ENCODE results near the gene ELK4. TPM values are rescaled to one million over a fixed set of nuclear protein-coding genes. Genes with fewer than 3 reads are reported as not detected.

Gene ELK4
- total and polyA plus RNA-seq, 2 of the 13 experiments (the other 11 are each of a cell fraction or from before 2014, with no cell fraction given), result 8.3 to 13.1 TPM

DNA sequence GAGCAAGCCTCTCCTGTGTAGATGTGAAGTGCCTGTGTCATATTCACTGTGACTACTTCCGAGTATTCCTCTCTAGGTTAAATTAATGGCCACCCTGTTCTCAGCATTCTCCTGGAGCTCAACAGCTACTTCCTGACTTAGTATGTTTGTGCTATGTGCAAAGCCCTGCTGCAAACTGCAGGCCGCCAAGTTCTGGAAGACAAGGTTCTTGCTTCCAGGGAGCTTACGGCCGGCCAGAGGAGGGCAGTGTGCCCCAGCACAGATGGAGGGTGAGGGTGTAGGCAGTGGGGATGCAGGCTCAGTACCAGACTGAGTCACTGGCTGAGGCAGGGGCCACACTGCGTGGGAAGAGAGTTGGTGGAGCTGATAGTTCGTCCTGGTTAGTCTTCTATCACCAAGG is 43.2 kb downstream of the ELK4 start (continued):
- TF ChIP-seq ZBTB33 (CRISPR knock-in tag; IDR thresholded peaks at IDR 0.05) (peak; percentile 29; the same call in 1 of the 2 replicates), ZUFSP (CRISPR knock-in tag; IDR thresholded peaks at IDR 0.05; ENCODE audit: borderline replicate concordance) (no peak), ZNF350 (CRISPR knock-in tag; IDR thresholded peaks at IDR 0.05; ENCODE audit: borderline replicate concordance, low read depth) (no peak), NR2F1 (CRISPR knock-in tag; IDR thresholded peaks at IDR 0.05) (no peak), HBP1 (CRISPR knock-in tag; IDR thresholded peaks at IDR 0.05; ENCODE audit: low read depth) (no peak), CAMTA2 (CRISPR knock-in tag; IDR thresholded peaks at IDR 0.05; ENCODE audit: borderline replicate concordance) (no peak), ZNF331 (CRISPR knock-in tag; IDR thresholded peaks at IDR 0.05) (peak; percentile 35; the same call in 1 of the 2 replicates), GABPB1 (CRISPR knock-in tag; IDR thresholded peaks at IDR 0.05) (no peak), TCF7 (IDR thresholded peaks at IDR 0.05; ENCODE audit: low read depth) (no peak), ZFP62 (CRISPR knock-in tag; IDR thresholded peaks at IDR 0.05) (no peak), ZSCAN20 (CRISPR knock-in tag; IDR thresholded peaks at IDR 0.05; ENCODE audit: borderline replicate concordance) (no peak), PRMT3 (CRISPR knock-in tag; IDR thresholded peaks at IDR 0.05; ENCODE audit: borderline replicate concordance, low read depth) (no peak), STAG1 (CRISPR knock-in tag; IDR thresholded peaks at IDR 0.05) (peak; percentile 75), NONO (IDR thresholded peaks at IDR 0.05) (no peak), NONO (CRISPR knock-in tag; conservative IDR thresholded peaks at IDR 0.05) (0 out of 2 replicates have a peak, but pooled peaks have one; percentile 30)
- TF ChIP-seq, protein P1, sequence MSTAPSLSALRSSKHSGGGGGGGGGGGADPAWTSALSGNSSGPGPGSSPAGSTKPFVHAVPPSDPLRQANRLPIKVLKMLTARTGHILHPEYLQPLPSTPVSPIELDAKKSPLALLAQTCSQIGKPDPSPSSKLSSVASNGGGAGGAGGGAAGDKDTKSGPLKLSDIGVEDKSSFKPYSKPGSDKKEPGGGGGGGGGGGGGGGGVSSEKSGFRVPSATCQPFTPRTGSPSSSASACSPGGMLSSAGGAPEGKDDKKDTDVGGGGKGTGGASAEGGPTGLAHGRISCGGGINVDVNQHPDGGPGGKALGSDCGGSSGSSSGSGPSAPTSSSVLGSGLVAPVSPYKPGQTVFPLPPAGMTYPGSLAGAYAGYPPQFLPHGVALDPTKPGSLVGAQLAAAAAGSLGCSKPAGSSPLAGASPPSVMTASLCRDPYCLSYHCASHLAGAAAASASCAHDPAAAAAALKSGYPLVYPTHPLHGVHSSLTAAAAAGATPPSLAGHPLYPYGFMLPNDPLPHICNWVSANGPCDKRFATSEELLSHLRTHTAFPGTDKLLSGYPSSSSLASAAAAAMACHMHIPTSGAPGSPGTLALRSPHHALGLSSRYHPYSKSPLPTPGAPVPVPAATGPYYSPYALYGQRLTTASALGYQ (CRISPR knock-in tag; IDR thresholded peaks at IDR 0.05), result no peak
